22Rv1 (cell line): ENCODE results near the gene NUB1.

Source experiments
- ZFX ChIP-seq: fragments of 450-650 bp; IDR thresholded peaks from 2 replicates; pipeline ENCODE4 v1.6.1; 2017; ENCODE audit warnings: antibody characterized with exemption, borderline replicate concordance
- TF ChIP-seq, protein P1 (sequence below): fragments of 450-650 bp; IDR thresholded peaks from 2 replicates; pipeline ENCODE4 v1.5.1; 2017; ENCODE audit warnings: mild to moderate bottlenecking

DNA sequence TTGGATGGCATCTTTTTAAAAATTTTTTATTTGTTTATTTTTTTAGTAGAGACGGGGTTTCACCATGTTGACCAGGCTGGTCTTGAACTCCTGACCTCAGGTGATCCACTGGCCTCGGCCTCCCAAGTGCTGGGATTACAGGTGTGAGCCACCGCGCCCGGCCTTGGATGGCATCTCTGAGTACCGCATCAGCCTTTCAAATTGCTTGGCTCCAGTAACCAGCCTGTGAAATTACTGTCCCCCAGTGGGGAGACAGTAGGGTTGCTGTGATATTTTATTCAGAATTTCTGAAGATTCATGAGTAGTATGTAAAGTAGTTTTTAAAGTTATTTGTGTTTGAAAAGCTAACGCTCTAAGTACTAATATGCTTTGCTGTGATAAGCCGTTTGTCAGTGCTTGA, 1.2 kb downstream of the NUB1 start:
- TF ChIP-seq, protein P1, sequence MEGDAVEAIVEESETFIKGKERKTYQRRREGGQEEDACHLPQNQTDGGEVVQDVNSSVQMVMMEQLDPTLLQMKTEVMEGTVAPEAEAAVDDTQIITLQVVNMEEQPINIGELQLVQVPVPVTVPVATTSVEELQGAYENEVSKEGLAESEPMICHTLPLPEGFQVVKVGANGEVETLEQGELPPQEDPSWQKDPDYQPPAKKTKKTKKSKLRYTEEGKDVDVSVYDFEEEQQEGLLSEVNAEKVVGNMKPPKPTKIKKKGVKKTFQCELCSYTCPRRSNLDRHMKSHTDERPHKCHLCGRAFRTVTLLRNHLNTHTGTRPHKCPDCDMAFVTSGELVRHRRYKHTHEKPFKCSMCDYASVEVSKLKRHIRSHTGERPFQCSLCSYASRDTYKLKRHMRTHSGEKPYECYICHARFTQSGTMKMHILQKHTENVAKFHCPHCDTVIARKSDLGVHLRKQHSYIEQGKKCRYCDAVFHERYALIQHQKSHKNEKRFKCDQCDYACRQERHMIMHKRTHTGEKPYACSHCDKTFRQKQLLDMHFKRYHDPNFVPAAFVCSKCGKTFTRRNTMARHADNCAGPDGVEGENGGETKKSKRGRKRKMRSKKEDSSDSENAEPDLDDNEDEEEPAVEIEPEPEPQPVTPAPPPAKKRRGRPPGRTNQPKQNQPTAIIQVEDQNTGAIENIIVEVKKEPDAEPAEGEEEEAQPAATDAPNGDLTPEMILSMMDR: no peak
- no peak for TF ChIP-seq ZFX
